Parathyroid adenoma (tissue), 2 donors: Measurements from ENCODE around the gene TRMT61A.

Source experiments
- H2AFZ ChIP-seq: fragments of 300-600 bp; sonication (generic); one replicate; pipeline ENCODE4 v1.7.0; 2017; ENCODE audit warnings: antibody characterized with exemption, mild to moderate bottlenecking
- H3K27ac ChIP-seq: fragments of 300-600 bp; sonication (generic); one replicate; pipeline ENCODE4 v1.7.0; 2017
- H3K27me3 ChIP-seq: fragments of 300-600 bp; sonication (generic); one replicate; pipeline ENCODE4 v1.7.0; 2017; ENCODE audit warnings: low read length; ENCODE audit not compliant: control insufficient read depth, insufficient read depth
- H3K36me3 ChIP-seq: fragments of 300-600 bp; sonication (generic); one replicate; pipeline ENCODE4 v1.7.0; 2017; ENCODE audit warnings: low read length; ENCODE audit not compliant: control insufficient read depth, insufficient read depth
- H3K4me1 ChIP-seq: fragments of 300-600 bp; sonication (generic); one replicate; pipeline ENCODE4 v1.7.0; 2017; ENCODE audit warnings: control low read depth
- H3K4me2 ChIP-seq: fragments of 300-600 bp; sonication (generic); one replicate; pipeline ENCODE4 v1.7.0; 2017; ENCODE audit warnings: low read length
- H3K4me3 ChIP-seq: fragments of 300-600 bp; sonication (generic); one replicate; pipeline ENCODE4 v1.7.0; 2017; ENCODE audit warnings: low read depth, low read length
- H3K79me2 ChIP-seq: fragments of 300-600 bp; sonication (generic); one replicate; pipeline ENCODE4 v1.7.0; 2017; ENCODE audit warnings: control low read depth
- H3K9ac ChIP-seq: fragments of 300-600 bp; sonication (generic); one replicate; pipeline ENCODE4 v1.7.0; 2017; ENCODE audit warnings: mild to moderate bottlenecking
- H3K9me3 ChIP-seq: fragments of 300-600 bp; sonication (generic); one replicate; pipeline ENCODE4 v1.7.0; 2017; ENCODE audit warnings: low read length; ENCODE audit not compliant: control insufficient read depth
- TF ChIP-seq, protein P1 (sequence below): fragments of 300-600 bp; sonication (generic); IDR thresholded peaks from one replicate; pipeline ENCODE4 v1.7.0; 2017; ENCODE audit warnings: antibody characterized with exemption, mild to moderate bottlenecking
- donor health status: primary hyperparathyroidism.

TRMT61A gene

GRCh38 chr14:103556946-103557758 is 28.2 kb downstream of the TRMT61A start:
- peaks cover 17% of the 10 kb centered on the region for H3K4me1 ChIP-seq
- no peaks in the 10 kb centered on the region for H3K36me3 ChIP-seq
- H3K4me2 ChIP-seq, result no peak overlapping the region

GRCh38 chr14:103558071-103558882 is 29.3 kb downstream of the TRMT61A start:
- Histone ChIP-seq H3K9ac (no peak overlapping the region), H3K27ac (no peak overlapping the region), H3K27me3 (no peaks in the 10 kb centered on the region), H3K4me2 (no peak overlapping the region), H3K4me1 (peaks cover 17% of the 10 kb centered on the region), H3K4me3 (no peak overlapping the region), H3K9me3 (no peaks in the 10 kb centered on the region), H3K79me2 (peaks cover 44% of the 10 kb centered on the region), H2AFZ (no peak overlapping the region), H3K36me3 (no peaks in the 10 kb centered on the region)
- TF ChIP-seq, protein P1, sequence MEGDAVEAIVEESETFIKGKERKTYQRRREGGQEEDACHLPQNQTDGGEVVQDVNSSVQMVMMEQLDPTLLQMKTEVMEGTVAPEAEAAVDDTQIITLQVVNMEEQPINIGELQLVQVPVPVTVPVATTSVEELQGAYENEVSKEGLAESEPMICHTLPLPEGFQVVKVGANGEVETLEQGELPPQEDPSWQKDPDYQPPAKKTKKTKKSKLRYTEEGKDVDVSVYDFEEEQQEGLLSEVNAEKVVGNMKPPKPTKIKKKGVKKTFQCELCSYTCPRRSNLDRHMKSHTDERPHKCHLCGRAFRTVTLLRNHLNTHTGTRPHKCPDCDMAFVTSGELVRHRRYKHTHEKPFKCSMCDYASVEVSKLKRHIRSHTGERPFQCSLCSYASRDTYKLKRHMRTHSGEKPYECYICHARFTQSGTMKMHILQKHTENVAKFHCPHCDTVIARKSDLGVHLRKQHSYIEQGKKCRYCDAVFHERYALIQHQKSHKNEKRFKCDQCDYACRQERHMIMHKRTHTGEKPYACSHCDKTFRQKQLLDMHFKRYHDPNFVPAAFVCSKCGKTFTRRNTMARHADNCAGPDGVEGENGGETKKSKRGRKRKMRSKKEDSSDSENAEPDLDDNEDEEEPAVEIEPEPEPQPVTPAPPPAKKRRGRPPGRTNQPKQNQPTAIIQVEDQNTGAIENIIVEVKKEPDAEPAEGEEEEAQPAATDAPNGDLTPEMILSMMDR, result no peak

More at GRCh38 chr14:103556946-103557758, 28.2 kb downstream of the TRMT61A start:
- no peak overlapping the region for H3K4me3 ChIP-seq
- H2AFZ ChIP-seq, result no peak overlapping the region
- H3K27me3 ChIP-seq, result no peaks in the 10 kb centered on the region
- H3K79me2 ChIP-seq, result peaks cover 44% of the 10 kb centered on the region
- no peaks in the 10 kb centered on the region for H3K9me3 ChIP-seq
- TF ChIP-seq, protein P1, result no peak
- no peak overlapping the region for H3K27ac ChIP-seq
- H3K9ac ChIP-seq, result no peak overlapping the region

GRCh38 chr14:103559766-103560165 is 30.8 kb downstream of the TRMT61A start:
- H3K4me1 ChIP-seq, result peaks cover 16% of the 10 kb centered on the region
- no peaks in the 10 kb centered on the region for H3K9me3 ChIP-seq
- no peak overlapping the region for H3K27ac ChIP-seq
- H3K27me3 ChIP-seq, result no peaks in the 10 kb centered on the region
- no peaks in the 10 kb centered on the region for H3K36me3 ChIP-seq
- H2AFZ ChIP-seq, result no peak overlapping the region
- H3K9ac ChIP-seq, result no peak overlapping the region
- TF ChIP-seq, protein P1, result no peak
- H3K4me2 ChIP-seq, result no peak overlapping the region
- peaks cover 54% of the 10 kb centered on the region for H3K79me2 ChIP-seq
- no peak overlapping the region for H3K4me3 ChIP-seq

DNA sequence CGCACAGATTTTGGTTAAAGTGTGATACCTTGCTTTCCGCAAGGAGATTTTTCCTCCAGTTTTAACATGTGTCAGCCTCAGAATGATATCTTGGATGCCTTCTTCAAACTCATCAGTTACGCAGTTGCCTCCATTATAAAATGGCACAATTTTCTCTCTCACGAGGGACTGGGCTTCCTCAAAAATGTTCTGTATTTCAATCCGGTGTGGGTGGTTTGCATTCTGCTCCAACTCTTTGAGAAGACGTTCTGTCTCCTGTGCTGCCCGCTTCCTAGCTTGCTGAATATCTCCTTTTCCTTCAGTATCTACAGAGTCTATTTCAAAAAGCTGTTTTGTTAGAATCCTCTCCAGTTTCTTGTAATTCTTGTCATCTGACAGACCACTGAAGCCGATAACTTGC is 31.7 kb downstream of the TRMT61A start:
- peaks cover 13% of the 10 kb centered on the region for H3K4me1 ChIP-seq
- H3K4me3 ChIP-seq, result peak overlapping the region; percentile 88
- H3K4me2 ChIP-seq, result peak overlapping the region; percentile 83
- no peaks in the 10 kb centered on the region for H3K36me3 ChIP-seq
- no peak overlapping the region for H3K9ac ChIP-seq
- H3K9me3 ChIP-seq, result no peaks in the 10 kb centered on the region
- no peak overlapping the region for H2AFZ ChIP-seq
- H3K27ac ChIP-seq, result no peak overlapping the region
- peaks cover 62% of the 10 kb centered on the region for H3K79me2 ChIP-seq
- TF ChIP-seq, protein P1, result no peak
- H3K27me3 ChIP-seq, result no peaks in the 10 kb centered on the region
